ENCODE measurements around the gene MOV10L1.

DNA sequence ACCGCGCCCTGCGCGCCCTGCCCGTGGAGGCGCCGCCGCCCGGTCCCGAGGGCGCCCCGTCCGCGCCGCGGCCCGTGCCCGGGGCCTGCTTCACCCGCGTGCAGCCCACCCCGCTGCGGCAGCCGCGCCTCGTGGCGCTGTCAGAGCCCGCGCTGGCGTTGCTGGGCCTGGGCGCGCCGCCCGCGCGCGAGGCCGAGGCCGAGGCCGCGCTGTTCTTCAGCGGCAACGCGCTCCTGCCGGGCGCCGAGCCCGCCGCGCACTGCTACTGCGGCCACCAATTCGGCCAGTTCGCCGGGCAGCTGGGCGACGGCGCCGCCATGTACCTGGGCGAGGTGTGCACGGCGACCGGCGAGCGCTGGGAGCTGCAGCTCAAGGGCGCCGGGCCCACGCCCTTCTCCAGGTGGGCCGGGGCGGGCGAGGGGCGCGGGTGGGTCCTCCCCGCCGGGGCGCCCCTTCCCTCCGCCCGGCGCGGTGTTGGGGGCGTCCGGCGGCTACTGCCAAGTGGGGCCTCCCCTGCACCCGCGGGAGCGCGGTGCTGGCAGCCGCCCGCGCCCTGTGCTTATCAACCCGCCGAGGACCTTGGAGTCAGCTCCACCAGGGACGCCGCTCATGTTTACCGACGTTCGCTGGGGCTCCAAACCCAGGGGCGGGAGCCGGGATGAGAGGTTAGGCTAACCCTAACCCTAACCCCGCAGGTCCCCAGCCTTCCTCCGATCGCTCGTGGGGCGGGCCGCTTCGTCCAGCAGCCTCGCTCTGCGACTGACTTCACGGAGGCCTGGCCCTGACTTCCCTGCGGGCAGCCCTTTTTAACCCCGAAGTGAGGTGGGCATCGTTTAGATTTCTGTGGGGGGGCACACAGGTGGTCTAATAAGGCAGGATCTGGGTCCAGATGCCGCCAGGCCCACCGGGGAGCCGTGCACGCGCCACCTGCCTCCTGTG, 111.7 kb downstream of the MOV10L1 start:
- TF ChIP-seq, protein P1, sequence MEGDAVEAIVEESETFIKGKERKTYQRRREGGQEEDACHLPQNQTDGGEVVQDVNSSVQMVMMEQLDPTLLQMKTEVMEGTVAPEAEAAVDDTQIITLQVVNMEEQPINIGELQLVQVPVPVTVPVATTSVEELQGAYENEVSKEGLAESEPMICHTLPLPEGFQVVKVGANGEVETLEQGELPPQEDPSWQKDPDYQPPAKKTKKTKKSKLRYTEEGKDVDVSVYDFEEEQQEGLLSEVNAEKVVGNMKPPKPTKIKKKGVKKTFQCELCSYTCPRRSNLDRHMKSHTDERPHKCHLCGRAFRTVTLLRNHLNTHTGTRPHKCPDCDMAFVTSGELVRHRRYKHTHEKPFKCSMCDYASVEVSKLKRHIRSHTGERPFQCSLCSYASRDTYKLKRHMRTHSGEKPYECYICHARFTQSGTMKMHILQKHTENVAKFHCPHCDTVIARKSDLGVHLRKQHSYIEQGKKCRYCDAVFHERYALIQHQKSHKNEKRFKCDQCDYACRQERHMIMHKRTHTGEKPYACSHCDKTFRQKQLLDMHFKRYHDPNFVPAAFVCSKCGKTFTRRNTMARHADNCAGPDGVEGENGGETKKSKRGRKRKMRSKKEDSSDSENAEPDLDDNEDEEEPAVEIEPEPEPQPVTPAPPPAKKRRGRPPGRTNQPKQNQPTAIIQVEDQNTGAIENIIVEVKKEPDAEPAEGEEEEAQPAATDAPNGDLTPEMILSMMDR (conservative IDR thresholded peaks at IDR 0.05 in 1 of 2, IDR thresholded peaks at IDR 0.05 in 1 of 2; ENCODE audit: low read depth in 1 of 2, low read length in 2 of 2) = no peak
- no peak for TF ChIP-seq EZH2 (IDR thresholded peaks at IDR 0.05; ENCODE audit: low read length, missing control alignments)

All from fibroblast of lung (primary cell).